Endothelial cell of umbilical vein (primary cell): ENCODE measurements around the gene NLRP6. TPM values are rescaled to one million over a fixed set of nuclear protein-coding genes. Genes with fewer than 3 reads are reported as not detected.

Experiments
- BruUV-seq: library from RNA; stranded (reverse); fragments of 400-500 nt; replicated peaks from 2 replicates; lab custom pipeline; 2021; lab: Mats Ljungman, UMichigan
- CTCF ChIA-PET: fragments of 300-600, 350-600 bp; sonication (Branson Sonifier 250); formaldehyde crosslinking; loops from one replicate; lab custom pipeline; 2021; ENCODE audit warnings: antibody characterized with exemption, inconsistent platforms; lab: Charles Lee
- POLR2A ChIA-PET: fragments of 300-600, 350-600 bp; sonication (Branson Sonifier 250); formaldehyde crosslinking; loops from one replicate; lab custom pipeline; 2021; ENCODE audit warnings: antibody characterized with exemption, inconsistent platforms; lab: Charles Lee
- DNase-seq: peaks from one replicate; pipeline ENCODE4 v3.0.0-alpha.2; 2011; ENCODE audit warnings: low read depth, low spot score
- FAIRE-seq: peaks from 2 replicates; lab custom pipeline; 2011; peaks lifted over from hg19 to GRCh38; lab: Jason Lieb, UNC
- H2AFZ ChIP-seq: 2 replicates; pipeline ENCODE4 v1.6.0; 2012; ENCODE audit warnings: low read depth, low read length, control low read depth, inconsistent platforms
- H3K27ac ChIP-seq: 2 replicates; pipeline ENCODE4 v1.5.1; 2011; ENCODE audit warnings: low read depth, mild to moderate bottlenecking, control low read depth, low read length, moderate library complexity; ENCODE audit not compliant: insufficient read depth
- H3K27me3 ChIP-seq, 2 experiments: 2 replicates each; pipeline versions ENCODE4 v1.6.0 to v1.6.1; 2011; ENCODE audit warnings: low read length in 2 of 2, mixed read lengths in 1 of 2; ENCODE audit not compliant: control insufficient read depth in 2 of 2, insufficient read depth in 2 of 2
- H3K36me3 ChIP-seq, 2 experiments: 2 replicates in 1 of 2; 3 replicates in 1 of 2; pipeline ENCODE4 v1.5.1; 2011; ENCODE audit warnings: low read length in 2 of 2, mild to moderate bottlenecking in 1 of 2, moderate library complexity in 1 of 2; ENCODE audit not compliant: control insufficient read depth in 2 of 2, insufficient read depth in 2 of 2; ENCODE audit errors: extremely low read depth in 1 of 2
- H3K4me1 ChIP-seq: 3 replicates; pipeline ENCODE4 v1.5.1; 2011; ENCODE audit warnings: mild to moderate bottlenecking, low read length; ENCODE audit not compliant: control insufficient read depth, insufficient read depth; ENCODE audit errors: extremely low read depth
- H3K4me2 ChIP-seq: 2 replicates; pipeline ENCODE4 v1.6.1; 2011; ENCODE audit warnings: low read length, control low read depth, mixed read lengths; ENCODE audit not compliant: insufficient read depth
- H3K4me3 ChIP-seq, 3 experiments: fragments of 200-600 bp in 1 of 3; sonication (generic), shearing (Covaris generic) in 1 of 3; replicated peaks in 1 of 3; 2 replicates each; pipeline ENCODE4 v1.5.1; 2011 to 2016; ENCODE audit warnings: control low read depth in 3 of 3, low read length in 3 of 3, mild to moderate bottlenecking in 2 of 3, inconsistent platforms in 1 of 3, low read depth in 1 of 3, moderate library complexity in 1 of 3; ENCODE audit not compliant: insufficient read depth in 1 of 3
- H3K79me2 ChIP-seq: 2 replicates; pipeline ENCODE4 v1.6.0; 2012; ENCODE audit warnings: low read length, inconsistent platforms; ENCODE audit not compliant: control insufficient read depth, insufficient read depth
- H3K9ac ChIP-seq: replicated peaks from 2 replicates; pipeline ENCODE3; 2011; ENCODE audit warnings: low read length, control low read depth; ENCODE audit not compliant: insufficient read depth; ENCODE audit errors: extremely low read depth
- H3K9me1 ChIP-seq: replicated peaks from 3 replicates; pipeline ENCODE4 v1.6.0; 2011; ENCODE audit warnings: mild to moderate bottlenecking, low read length; ENCODE audit not compliant: control insufficient read depth, insufficient read depth; ENCODE audit errors: extremely low read depth
- H3K9me3 ChIP-seq: replicated peaks from 2 replicates; pipeline ENCODE4 v1.5.1; 2012; ENCODE audit warnings: low read length, inconsistent platforms; ENCODE audit not compliant: control insufficient read depth, insufficient read depth
- H4K20me1 ChIP-seq: replicated peaks from 2 replicates; pipeline ENCODE3; 2011; ENCODE audit warnings: mild to moderate bottlenecking, low read length; ENCODE audit not compliant: control insufficient read depth, insufficient read depth; ENCODE audit errors: extremely low read depth
- CTCF ChIP-seq, 2 donors: IDR thresholded peaks; 1 replicate in 1 of 2; 2 replicates in 1 of 2; pipeline ENCODE4 v1.5.1; 2011; ENCODE audit warnings: low read length in 2 of 2, mild to moderate bottlenecking in 2 of 2, moderate library complexity in 2 of 2, control low read depth in 1 of 2, inconsistent platforms in 1 of 2, low read depth in 1 of 2; ENCODE audit not compliant: insufficient read depth in 1 of 2; ENCODE audit errors: extremely low read depth in 1 of 2
- EZH2 ChIP-seq: IDR thresholded peaks from 2 replicates; pipeline ENCODE4 v1.6.1; 2012; ENCODE audit warnings: borderline replicate concordance, low read depth, mild to moderate bottlenecking, moderate library complexity, low read length, inconsistent platforms; ENCODE audit not compliant: severe bottlenecking
- FOS ChIP-seq: IDR thresholded peaks from 2 replicates; pipeline ENCODE4 v1.6.1; 2011; ENCODE audit warnings: mild to moderate bottlenecking, low read length, moderate library complexity, borderline replicate concordance; ENCODE audit not compliant: insufficient read depth
- GATA2 ChIP-seq: IDR thresholded peaks from 2 replicates; pipeline ENCODE4 v1.7.0; 2011; ENCODE audit warnings: low read depth, mild to moderate bottlenecking, moderate library complexity, mixed read lengths, low read length; ENCODE audit not compliant: insufficient read length, insufficient read depth
- JUN ChIP-seq: IDR thresholded peaks from 2 replicates; pipeline ENCODE4 v1.6.1; 2011; ENCODE audit warnings: borderline replicate concordance, low read depth; ENCODE audit not compliant: insufficient read length, insufficient read depth
- MAX ChIP-seq: IDR thresholded peaks from 2 replicates; pipeline ENCODE4 v1.6.1; 2011; ENCODE audit not compliant: insufficient read depth, insufficient read length
- MYC ChIP-seq: IDR thresholded peaks from one replicate; pipeline ENCODE4 v1.6.1; 2011; ENCODE audit warnings: mild to moderate bottlenecking, low read depth, low read length
- POLR2A ChIP-seq: IDR thresholded peaks from 2 replicates; pipeline ENCODE4 v1.6.1; 2012; ENCODE audit warnings: low read depth, mild to moderate bottlenecking, control low read depth, low read length
- POLR2AphosphoS5 ChIP-seq: IDR thresholded peaks from 2 replicates; pipeline ENCODE4 v1.6.1; 2012; ENCODE audit warnings: low read depth, mild to moderate bottlenecking, control low read depth, low read length, moderate library complexity; ENCODE audit not compliant: insufficient read depth
- dilution Hi-C: fragments of 300-500 bp; cut with MboI; formaldehyde crosslinking; loops from one replicate; pipeline ENCODE4 v1.15.0; 2019; ENCODE audit warnings: low sequenced_read_pairs; ENCODE audit not compliant: extremely low pct_ligation_motif_present
- intact Hi-C: fragments of 100-400 bp; cut with micrococcal nuclease; formaldehyde crosslinking; loops from one replicate; pipeline ENCODE4 v1.10.0; 2022
- polyA plus RNA-seq, 4 experiments: library from polyadenylated mRNA; depleted of rRNA in 3 of 4; stranded (reverse) in 3 of 4; unstranded in 1 of 4; fragments of >200 nt; gene quantifications; 2 replicates each; pipeline versions ENCODE4 v1.2.1 to v1.2.3, GENCODE V29; 2011 to 2012; ENCODE audit warnings: missing spikeins in 1 of 4
- total RNA-seq: library from RNA; stranded (reverse); gene quantifications from 2 replicates; pipeline ENCODE4 v1.2.3, GENCODE V29; 2021

Gene NLRP6
- total and polyA plus RNA-seq, 2 donors (not counting 3 experiments of a cell fraction or from before 2014, with no cell fraction given) = not detected

DNA sequence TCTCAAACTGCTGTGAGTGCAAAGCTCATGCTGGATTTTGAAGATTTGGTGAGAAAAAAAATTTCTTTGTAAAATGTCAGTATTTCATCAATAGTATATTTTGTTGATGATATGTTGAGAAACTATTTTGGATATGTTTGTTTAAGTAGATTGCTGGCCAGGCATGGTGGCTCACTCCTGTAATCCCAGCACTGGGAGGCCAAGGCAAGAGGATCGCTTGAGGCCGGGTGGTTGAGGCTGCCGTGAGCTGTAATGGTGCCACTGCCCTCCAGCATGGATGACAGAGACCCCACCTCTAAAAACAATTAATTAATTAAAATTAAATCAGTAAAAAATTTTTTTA lies 49.3 kb downstream of the NLRP6 start:
- Histone ChIP-seq H4K20me1 (no peaks in the 10 kb centered on the region), H3K79me2 (no peaks in the 10 kb centered on the region), H3K4me3 (no peak overlapping the region), H3K4me1 (peaks cover 15% of the 10 kb centered on the region), H3K9ac (peak overlapping the region; percentile 44), H3K9me1 (no peaks in the 10 kb centered on the region), H3K4me2 (no peak overlapping the region), H3K27ac (peak overlapping the region; percentile 59), H3K27me3 (no peaks in the 10 kb centered on the region), H3K36me3 (no peaks in the 10 kb centered on the region), H2AFZ (peak overlapping the region; percentile 50), H3K9me3 (no peaks in the 10 kb centered on the region)
- CTCF ChIA-PET = interaction anchor here (0.7 to 1.3 kb wide), 5 partner anchors 11 to 27 kb away, joined by 3 to 4 read pairs (median 3); no protein-coding TSS in a partner anchor
- TF ChIP-seq CTCF (IDR thresholded peaks at IDR 0.05; ENCODE audit: extremely low read depth in 1 of 2, insufficient read depth in 1 of 2, low read depth in 1 of 2, low read length in 2 of 2) = no peak
- dilution Hi-C loops (no loop called here), intact Hi-C loops (loop anchor here (1.0 to 2.0 kb wide), 2 partner anchors 8 to 29 kb away; no protein-coding TSS in a partner anchor)
- no peak for DNase-seq
- no TSS peak for BruUV-seq
- POLR2A ChIA-PET = interaction anchor here (1.0 kb wide), 1 partner anchor 28 kb away, joined by 3 read pairs; no protein-coding TSS in a partner anchor
- no peak for FAIRE-seq

GRCh38 chr11:328012-328411 lies 49.8 kb downstream of the NLRP6 start:
- dilution Hi-C loops (no loop called here), intact Hi-C loops (no loop called here)
- no peaks in the 10 kb centered on the region for H3K79me2 ChIP-seq
- no peaks in the 10 kb centered on the region for H3K36me3 ChIP-seq
- no peak overlapping the region for H3K4me3 ChIP-seq
- H2AFZ ChIP-seq = no peak overlapping the region
- ChIA-PET CTCF (interaction anchor here (0.9 kb wide), 1 partner anchor 27 kb away, joined by 4 read pairs; no protein-coding TSS in a partner anchor), POLR2A (interaction anchor here (1.0 kb wide), 1 partner anchor 27 kb away, joined by 3 read pairs; no protein-coding TSS in a partner anchor)
- no peaks in the 10 kb centered on the region for H4K20me1 ChIP-seq
- peaks cover 15% of the 10 kb centered on the region for H3K4me1 ChIP-seq
- H3K27me3 ChIP-seq = no peaks in the 10 kb centered on the region
- FAIRE-seq (no peak), DNase-seq (no peak)
- no peaks in the 10 kb centered on the region for H3K9me1 ChIP-seq
- no peak overlapping the region for H3K27ac ChIP-seq
- TF ChIP-seq POLR2A = no peak
- TF ChIP-seq FOS = no peak
- no peak for TF ChIP-seq MAX
- TF ChIP-seq MYC = no peak
- TF ChIP-seq JUN = no peak
- TF ChIP-seq POLR2AphosphoS5 = no peak
- no peak for TF ChIP-seq GATA2
- TF ChIP-seq CTCF (IDR thresholded peaks at IDR 0.05; ENCODE audit: extremely low read depth in 1 of 2, insufficient read depth in 1 of 2, low read depth in 1 of 2, low read length in 2 of 2) = no peak
- TF ChIP-seq EZH2 = no peak
- no peak overlapping the region for H3K9ac ChIP-seq
- no TSS peak for BruUV-seq
- H3K4me2 ChIP-seq = no peak overlapping the region
- H3K9me3 ChIP-seq = no peaks in the 10 kb centered on the region
